HepG2 (cell line): ENCODE measurements around the gene ADAMTSL3.

Experiments used
- AGO1 ChIP-seq: fragments of 200-400 bp; formaldehyde crosslinking; IDR thresholded peaks from 2 replicates; pipeline ENCODE4 v1.6.1; 2017; ENCODE audit warnings: mild to moderate bottlenecking, low read depth, low read length, moderate library complexity; ENCODE audit not compliant: poor library complexity, severe bottlenecking
- CERS6 ChIP-seq: sonication (generic); formaldehyde crosslinking; IDR thresholded peaks from 2 replicates; pipeline ENCODE4 v1.5.0; 2020; ENCODE audit warnings: missing genetic modification reagents
- CTCF ChIP-seq: sonication (generic); formaldehyde crosslinking; IDR thresholded peaks from 2 replicates; pipeline ENCODE4 v1.5.0; 2020; ENCODE audit warnings: mild to moderate bottlenecking, missing genetic modification reagents, moderate library complexity
- ELF4 ChIP-seq: sonication (generic); formaldehyde crosslinking; IDR thresholded peaks from 2 replicates; pipeline ENCODE4 v1.5.0; 2020; ENCODE audit warnings: missing genetic modification reagents, mild to moderate bottlenecking, moderate library complexity, borderline replicate concordance
- NFE2L2 ChIP-seq: fragments of 150-350 bp; IDR thresholded peaks from 2 replicates; pipeline ENCODE4 v1.6.1; 2014; ENCODE audit warnings: low read length
- POLR2A ChIP-seq, 2 experiments: IDR thresholded peaks; 2 replicates each; pipeline ENCODE4 v1.6.1; 2011; ENCODE audit warnings: low read depth in 2 of 2, low read length in 2 of 2, mild to moderate bottlenecking in 1 of 2, moderate library complexity in 1 of 2; ENCODE audit not compliant: insufficient read depth in 1 of 2
- SPEN ChIP-seq: sonication (generic); formaldehyde crosslinking; IDR thresholded peaks from 2 replicates; pipeline ENCODE4 v1.5.1; 2020; ENCODE audit warnings: low read depth, mild to moderate bottlenecking, missing genetic modification reagents
- TCF7L2 ChIP-seq: IDR thresholded peaks from 2 replicates; pipeline ENCODE4 v1.6.1; 2011; ENCODE audit warnings: mild to moderate bottlenecking, low read depth, low read length, moderate library complexity
- TGIF2 ChIP-seq: IDR thresholded peaks from 2 replicates; pipeline ENCODE4 v1.6.1; 2016; ENCODE audit warnings: control low read depth, missing compliant biosample characterization
- XRCC5 ChIP-seq: fragments of 200-400 bp; formaldehyde crosslinking; optimal IDR thresholded peaks from 2 replicates; pipeline ENCODE3; 2017; ENCODE audit warnings: mild to moderate bottlenecking, low read length
- TF ChIP-seq, protein P1 (sequence below): sonication (generic); formaldehyde crosslinking; IDR thresholded peaks from 2 replicates; pipeline ENCODE4 v1.4.0; 2020; ENCODE audit warnings: missing genetic modification reagents, mild to moderate bottlenecking, borderline replicate concordance

DNA sequence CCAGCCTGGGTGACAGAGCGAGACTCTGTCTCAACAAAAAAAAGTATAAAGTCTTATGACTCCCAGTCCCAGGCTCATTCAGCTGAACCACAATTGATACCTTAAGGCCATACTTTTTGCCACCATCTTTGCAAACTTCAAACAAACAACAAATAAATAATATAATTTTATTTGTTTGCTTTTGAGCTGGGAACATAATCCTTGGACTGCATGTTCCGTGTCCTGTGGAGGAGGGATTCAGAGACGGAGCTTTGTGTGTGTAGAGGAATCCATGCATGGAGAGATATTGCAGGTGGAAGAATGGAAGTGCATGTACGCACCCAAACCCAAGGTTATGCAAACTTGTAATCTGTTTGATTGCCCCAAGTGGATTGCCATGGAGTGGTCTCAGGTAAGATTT is 238.6 kb downstream of the ADAMTSL3 start:
- TF ChIP-seq AGO1 = no peak
- TF ChIP-seq, protein P1, sequence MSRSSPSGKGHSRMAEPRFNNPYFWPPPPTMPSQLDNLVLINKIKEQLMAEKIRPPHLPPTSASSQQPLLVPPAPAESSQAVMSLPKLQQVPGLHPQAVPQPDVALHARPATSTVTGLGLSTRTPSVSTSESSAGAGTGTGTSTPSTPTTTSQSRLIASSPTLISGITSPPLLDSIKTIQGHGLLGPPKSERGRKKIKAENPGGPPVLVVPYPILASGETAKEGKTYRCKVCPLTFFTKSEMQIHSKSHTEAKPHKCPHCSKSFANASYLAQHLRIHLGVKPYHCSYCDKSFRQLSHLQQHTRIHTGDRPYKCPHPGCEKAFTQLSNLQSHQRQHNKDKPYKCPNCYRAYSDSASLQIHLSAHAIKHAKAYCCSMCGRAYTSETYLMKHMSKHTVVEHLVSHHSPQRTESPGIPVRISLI (CRISPR knock-in tag) = no peak
- no peak for TF ChIP-seq TCF7L2
- TF ChIP-seq CERS6 (CRISPR knock-in tag) = no peak
- TF ChIP-seq POLR2A (IDR thresholded peaks at IDR 0.05; ENCODE audit: insufficient read depth in 1 of 2, low read depth in 2 of 2, low read length in 2 of 2) = no peak
- no peak for TF ChIP-seq NFE2L2
- no peak for TF ChIP-seq XRCC5
- TF ChIP-seq CTCF = no peak
- TF ChIP-seq TGIF2 = no peak
- TF ChIP-seq SPEN (CRISPR knock-in tag) = no peak
- no peak for TF ChIP-seq ELF4
